Activated T-cell treated with anti-CD3 and anti-CD28 coated beads, Interleukin-2, amount 50 U/mL, for 4 hours (primary cell): ENCODE results near the gene CD274. TPM values are rescaled to one million over a fixed set of nuclear protein-coding genes. Genes with fewer than 3 reads are reported as not detected.
"Not testable (repeated sequence)": the region's sequence is repeated elsewhere in the genome, so short reads cannot be mapped to it uniquely, and the experiment has no call there.

Experiments used
- ATAC-seq, 2 donors: fragments of 200-7000 bp; cut with Tn5 transposase; one replicate each; pipeline ENCODE4 v1.10.0; 2021
- DNase-seq: peaks from one replicate; pipeline ENCODE4 v3.0.0-alpha.2; 2020
- H3K27me3 Mint-ChIP-seq: one replicate; pipeline ENCODE4 v1.8.0; 2021; ENCODE audit warnings: low read depth, mixed read lengths
- H3K36me3 Mint-ChIP-seq: one replicate; pipeline ENCODE4 v1.8.0; 2022; ENCODE audit warnings: mixed read lengths; ENCODE audit not compliant: insufficient read depth
- H3K4me1 Mint-ChIP-seq: one replicate; pipeline ENCODE4 v1.8.0; 2021; ENCODE audit warnings: low read depth, mixed read lengths
- H3K4me3 Mint-ChIP-seq: one replicate; pipeline ENCODE4 v1.8.0; 2021; ENCODE audit warnings: mild to moderate bottlenecking, moderate library complexity, mixed read lengths
- H3K9me3 Mint-ChIP-seq: one replicate; pipeline ENCODE4 v1.8.0; 2021; ENCODE audit warnings: mixed read lengths
- total RNA-seq, 3 donors: library from RNA; stranded (reverse); gene quantifications; one replicate each; pipeline ENCODE4 v1.2.1, GENCODE V29; 2021

CD274 gene
- total RNA-seq, 3 donors from 2014 or later: 33.7 to 58.4 (median 42.1) TPM

GRCh38 chr9:5446451-5447236, 3.7 kb upstream of the CD274 start:
- DNase-seq: no peak

GRCh38 chr9:5447337-5447736, 3.0 kb upstream of the CD274 start:
- ATAC-seq (no peak), DNase-seq (no peak)
- Mint-ChIP-seq H3K9me3 (peaks cover 5% of the 10 kb centered on the region), H3K27me3 (peaks cover 2% of the 10 kb centered on the region), H3K4me3 (peak overlapping the region; percentile 46), H3K36me3 (peaks cover 6% of the 10 kb centered on the region), H3K4me1 (peaks cover 50% of the 10 kb centered on the region)

More at GRCh38 chr9:5446451-5447236, 3.7 kb upstream of the CD274 start:
- Mint-ChIP-seq H3K4me1 (peaks cover 50% of the 10 kb centered on the region), H3K27me3 (peaks cover 2% of the 10 kb centered on the region), H3K36me3 (peaks cover 2% of the 10 kb centered on the region), H3K9me3 (peaks cover 5% of the 10 kb centered on the region), H3K4me3 (peak overlapping the region; percentile 46)
- peak; percentile 41 to 55 for ATAC-seq

- ATAC-seq (no peak), DNase-seq (no peak)
- peaks cover 10% of the 10 kb centered on the region for H3K36me3 Mint-ChIP-seq
- H3K4me1 Mint-ChIP-seq: peaks cover 55% of the 10 kb centered on the region
- peak overlapping the region; percentile 11 for H3K4me3 Mint-ChIP-seq
- H3K9me3 Mint-ChIP-seq: peaks cover 5% of the 10 kb centered on the region
- H3K27me3 Mint-ChIP-seq: peaks cover 2% of the 10 kb centered on the region
Observed at GRCh38 chr9:5448016-5448415, 2.3 kb upstream of the CD274 start.

GRCh38 chr9:5448461-5449435, 1.6 kb upstream of the CD274 start:
- Mint-ChIP-seq H3K27me3 (peaks cover 2% of the 10 kb centered on the region), H3K4me1 (peaks cover 61% of the 10 kb centered on the region), H3K9me3 (peaks cover 5% of the 10 kb centered on the region), H3K36me3 (peaks cover 11% of the 10 kb centered on the region), H3K4me3 (peak overlapping the region; percentile 96)
- ATAC-seq (no peak), DNase-seq (no peak)

- Mint-ChIP-seq H3K36me3 (peaks cover 14% of the 10 kb centered on the region), H3K4me1 (peaks cover 66% of the 10 kb centered on the region), H3K27me3 (no peaks in the 10 kb centered on the region), H3K9me3 (peaks cover 5% of the 10 kb centered on the region), H3K4me3 (peak overlapping the region; percentile 96)
- DNase-seq (no peak), ATAC-seq (peak; percentile 0 to 5)
Observed at GRCh38 chr9:5449521-5450358, 602 bp upstream of the CD274 start.

GRCh38 chr9:5452286-5452609, 1.9 kb downstream of the CD274 start:
- Mint-ChIP-seq H3K9me3 (no peaks in the 10 kb centered on the region), H3K27me3 (no peaks in the 10 kb centered on the region), H3K36me3 (peaks cover 24% of the 10 kb centered on the region), H3K4me1 (peaks cover 72% of the 10 kb centered on the region), H3K4me3 (peak overlapping the region; percentile 96)
- ATAC-seq (no peak), DNase-seq (no peak)

GRCh38 chr9:5453004-5453403, 2.7 kb downstream of the CD274 start:
- Mint-ChIP-seq H3K4me3 (peak overlapping the region; percentile 75), H3K4me1 (peaks cover 72% of the 10 kb centered on the region), H3K9me3 (no peaks in the 10 kb centered on the region), H3K27me3 (no peaks in the 10 kb centered on the region), H3K36me3 (peaks cover 32% of the 10 kb centered on the region)
- DNase-seq (no peak), ATAC-seq (no peak)

GRCh38 chr9:5453673-5454072, 3.3 kb downstream of the CD274 start:
- H3K36me3 Mint-ChIP-seq: peaks cover 39% of the 10 kb centered on the region
- ATAC-seq (no peak), DNase-seq (no peak)
- H3K4me3 Mint-ChIP-seq: peak overlapping the region; percentile 75
- H3K9me3 Mint-ChIP-seq: no peaks in the 10 kb centered on the region
- H3K4me1 Mint-ChIP-seq: peaks cover 72% of the 10 kb centered on the region
- no peaks in the 10 kb centered on the region for H3K27me3 Mint-ChIP-seq

GRCh38 chr9:5455181-5455580, 4.8 kb downstream of the CD274 start:
- DNase-seq (no peak), ATAC-seq (peak; percentile 71 to 73)
- Mint-ChIP-seq H3K4me1 (peaks cover 73% of the 10 kb centered on the region), H3K27me3 (no peaks in the 10 kb centered on the region), H3K36me3 (peaks cover 52% of the 10 kb centered on the region), H3K4me3 (peak overlapping the region; percentile 74), H3K9me3 (no peaks in the 10 kb centered on the region)

GRCh38 chr9:5459289-5459829, 9.0 kb downstream of the CD274 start:
- DNase-seq (no peak), ATAC-seq (peak; percentile 68 to 70)
- Mint-ChIP-seq H3K4me3 (peak overlapping the region; percentile 74), H3K36me3 (peaks cover 66% of the 10 kb centered on the region), H3K9me3 (no peaks in the 10 kb centered on the region), H3K27me3 (no peaks in the 10 kb centered on the region), H3K4me1 (peaks cover 57% of the 10 kb centered on the region)

GRCh38 chr9:5460157-5460556, 9.8 kb downstream of the CD274 start:
- Mint-ChIP-seq H3K27me3 (no peaks in the 10 kb centered on the region), H3K9me3 (no peaks in the 10 kb centered on the region), H3K4me1 (peaks cover 51% of the 10 kb centered on the region)

GRCh38 chr9:5464831-5465330, 14.5 kb downstream of the CD274 start:
- not testable (repeated sequence) for ATAC-seq, H3K27me3 Mint-ChIP-seq, DNase-seq, H3K9me3 Mint-ChIP-seq, H3K4me3 Mint-ChIP-seq
- Mint-ChIP-seq H3K4me1 (peaks cover 20% of the 10 kb centered on the region), H3K36me3 (peaks cover 74% of the 10 kb centered on the region)

More at GRCh38 chr9:5460157-5460556, 9.8 kb downstream of the CD274 start:
- DNase-seq (no peak), ATAC-seq (no peak)
- peaks cover 69% of the 10 kb centered on the region for H3K36me3 Mint-ChIP-seq
- H3K4me3 Mint-ChIP-seq: peak overlapping the region; percentile 74

- ATAC-seq: no peak
- Mint-ChIP-seq H3K4me3 (no peak overlapping the region), H3K9me3 (no peaks in the 10 kb centered on the region), H3K27me3 (no peaks in the 10 kb centered on the region), H3K36me3 (peaks cover 73% of the 10 kb centered on the region), H3K4me1 (peaks cover 15% of the 10 kb centered on the region)
- no peak for DNase-seq
Observed at GRCh38 chr9:5466005-5466404, 15.7 kb downstream of the CD274 start.
